GM18505 (cell line): ENCODE data around the gene MCF2L2.

Source experiments
- ATAC-seq: cut with Tn5 transposase; IDR thresholded peaks from one replicate; pipeline ENCODE4 v1.9.1; 2021; ENCODE audit not compliant: unreplicated experiment
- POLR2A ChIP-seq: IDR thresholded peaks from 4 replicates; pipeline ENCODE4 v1.6.1; 2011; ENCODE audit warnings: borderline replicate concordance; ENCODE audit not compliant: insufficient read depth, insufficient read length; ENCODE audit errors: extremely low read depth

MCF2L2 gene

GRCh38 chr3:183401678-183402077, 26.7 kb downstream of the MCF2L2 start:
- no peak for ATAC-seq
- no peak for TF ChIP-seq POLR2A

DNA sequence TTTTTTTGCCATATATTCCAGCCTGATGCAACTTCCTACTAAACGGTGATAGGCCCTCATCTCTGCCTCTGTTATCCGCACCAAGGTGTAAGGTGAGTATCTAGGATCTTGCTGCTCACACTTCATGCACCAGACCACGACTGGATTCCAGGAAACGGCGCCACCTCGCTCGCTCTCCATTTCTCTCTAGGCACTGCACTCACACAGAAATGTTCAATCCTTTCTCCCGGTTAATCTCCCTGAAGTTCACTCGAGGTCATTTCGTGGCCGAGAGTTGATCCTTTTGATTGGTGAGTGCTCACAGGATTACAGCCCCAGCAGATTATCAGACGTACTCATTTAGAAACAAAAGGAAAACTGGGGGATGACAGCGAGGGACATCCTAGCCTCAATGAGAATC, 28.1 kb downstream of the MCF2L2 start:
- no peak for TF ChIP-seq POLR2A
- ATAC-seq, result no peak

GRCh38 chr3:183396662-183397391, 31.6 kb downstream of the MCF2L2 start:
- no peak for TF ChIP-seq POLR2A
- ATAC-seq, result no peak

- no peak for TF ChIP-seq POLR2A
- ATAC-seq, result no peak
These were observed 34.3 kb downstream of the MCF2L2 start for GRCh38 chr3:183394150-183394549.

DNA sequence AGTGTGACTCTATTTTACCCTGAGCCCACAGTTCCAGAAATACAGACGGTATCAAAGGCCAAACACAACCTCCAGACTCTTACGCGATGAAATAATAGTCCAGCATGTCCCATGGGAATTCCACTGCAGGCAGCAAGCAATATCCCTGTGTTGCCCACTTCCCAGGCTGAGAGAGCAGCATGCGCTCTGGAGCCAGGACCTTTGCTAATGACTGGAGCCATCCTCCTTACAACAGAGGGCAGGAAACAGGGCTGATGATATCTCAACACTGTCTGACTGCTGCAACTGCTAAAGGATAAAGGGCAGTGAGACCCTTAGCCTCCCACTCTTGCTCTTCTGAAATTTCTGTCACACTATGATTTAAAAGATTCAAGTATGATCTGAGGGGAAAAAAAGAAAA, 34.8 kb downstream of the MCF2L2 start:
- no peak for TF ChIP-seq POLR2A
- no peak for ATAC-seq

GRCh38 chr3:183392186-183393034, 36.0 kb downstream of the MCF2L2 start:
- TF ChIP-seq POLR2A, result no peak
- ATAC-seq, result no peak

DNA sequence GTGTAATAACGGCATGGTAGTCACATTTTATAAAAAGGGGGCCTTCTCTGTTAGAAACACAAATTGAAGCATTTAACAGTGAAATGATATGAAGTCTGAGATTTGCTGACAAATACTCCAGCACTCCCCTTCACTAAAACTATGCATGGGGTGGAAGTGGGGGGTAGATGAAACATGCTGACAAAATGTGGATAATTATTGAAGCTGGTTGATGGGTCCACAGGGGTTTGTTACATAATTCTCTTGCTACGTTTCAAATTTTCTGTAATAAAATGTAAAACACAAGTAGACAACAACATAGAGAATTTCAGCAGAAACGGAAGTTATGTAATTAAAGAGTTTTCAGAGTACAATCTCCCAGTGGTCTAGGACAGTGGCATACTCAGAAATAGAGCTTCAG, 37.0 kb downstream of the MCF2L2 start:
- no peak for TF ChIP-seq POLR2A
- no peak for ATAC-seq

- no peak for ATAC-seq
- no peak for TF ChIP-seq POLR2A
These were observed 37.6 kb downstream of the MCF2L2 start for GRCh38 chr3:183390844-183391243.

DNA sequence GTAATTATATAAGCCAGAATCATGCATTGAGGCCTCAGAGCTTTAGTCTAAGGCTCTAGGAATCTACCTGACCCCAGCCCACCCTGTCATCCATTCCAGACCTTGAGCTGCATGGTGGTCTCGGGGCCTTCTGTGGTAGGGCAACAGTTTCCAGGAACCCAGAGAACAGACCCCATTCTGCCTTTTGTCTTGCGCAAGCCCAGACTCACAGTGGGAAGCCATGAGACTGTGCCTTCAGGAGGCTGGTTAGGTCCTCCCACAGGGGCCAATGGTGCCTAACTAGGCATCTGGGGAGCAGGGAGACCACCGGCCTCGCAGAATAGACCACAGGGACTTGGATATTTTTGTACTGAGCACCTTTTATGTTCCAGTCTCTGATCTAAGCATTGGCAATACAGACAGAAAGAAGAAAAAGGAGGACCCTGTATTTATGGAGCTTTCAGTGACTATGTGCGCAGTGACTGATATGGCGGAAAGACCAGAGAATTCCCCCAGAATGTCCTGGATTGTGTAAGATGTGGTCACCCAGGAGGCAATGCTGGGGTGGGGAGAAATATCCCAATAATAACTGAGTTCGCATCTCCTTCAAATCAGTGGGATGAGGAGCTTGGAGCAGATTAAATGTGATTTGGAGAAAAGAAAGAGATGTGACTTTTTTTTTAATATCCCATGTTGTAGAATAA, 40.1 kb downstream of the MCF2L2 start:
- ATAC-seq, result no peak
- TF ChIP-seq POLR2A, result no peak

DNA sequence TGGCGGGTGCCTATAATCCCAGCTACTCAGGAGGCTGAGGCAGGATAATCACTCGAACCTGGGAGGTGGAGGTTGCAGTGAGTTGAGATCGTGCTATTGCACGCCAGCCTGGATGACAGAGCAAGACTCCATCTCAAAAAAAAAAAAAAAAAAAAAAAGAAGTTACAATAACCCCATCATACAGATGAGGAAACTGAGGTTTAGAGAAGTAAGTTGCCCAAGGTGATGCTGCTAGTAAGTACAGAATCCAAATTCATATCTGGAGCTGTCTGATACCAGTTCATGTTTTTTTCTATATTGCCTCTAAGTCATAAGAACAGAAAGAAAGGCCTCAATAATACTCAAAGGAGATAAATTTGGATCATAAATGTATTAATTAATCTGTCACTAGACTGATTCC, 40.6 kb downstream of the MCF2L2 start:
- no peak for TF ChIP-seq POLR2A
- ATAC-seq, result no peak

DNA sequence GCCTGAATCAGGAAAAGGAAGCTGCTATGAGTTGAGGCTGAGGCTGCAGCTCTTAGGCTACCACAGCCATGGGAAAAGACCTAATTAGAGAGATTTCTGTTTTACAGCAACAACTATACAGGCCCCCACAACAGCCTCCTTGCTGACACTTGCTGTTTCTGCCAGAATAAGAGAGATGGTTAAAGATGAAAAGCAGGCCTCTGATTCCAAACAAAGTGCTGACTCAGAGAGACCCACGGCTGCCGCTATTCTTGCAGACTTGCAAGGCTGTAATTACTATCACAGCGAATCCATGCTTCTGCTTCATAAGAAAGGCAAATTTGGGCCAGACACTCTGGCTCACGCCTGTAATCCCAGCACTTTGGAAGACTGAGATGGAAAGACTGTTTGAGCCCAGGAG, 41.8 kb downstream of the MCF2L2 start:
- ATAC-seq, result no peak
- TF ChIP-seq POLR2A, result no peak

GRCh38 chr3:183385698-183386613, 42.5 kb downstream of the MCF2L2 start:
- ATAC-seq, result no peak

DNA sequence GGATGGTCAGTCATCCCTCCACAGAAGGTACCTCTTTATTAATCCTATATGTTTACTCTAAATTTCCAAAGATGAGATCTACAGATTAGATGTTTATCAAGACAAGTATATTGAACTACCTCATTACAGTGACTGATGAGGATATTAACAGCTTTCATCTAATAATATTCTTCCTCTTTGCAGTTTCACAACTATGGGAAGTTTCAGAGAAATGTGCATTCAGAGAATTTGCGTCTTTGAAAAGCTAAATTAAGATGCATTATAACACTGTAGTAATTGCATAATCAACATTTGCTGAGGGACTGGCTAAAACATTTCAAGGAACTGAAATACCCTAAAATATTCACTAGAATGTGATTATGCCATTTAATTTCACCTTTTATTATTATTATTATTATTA, 46.7 kb downstream of the MCF2L2 start:
- ATAC-seq, result no peak
- no peak for TF ChIP-seq POLR2A

More at GRCh38 chr3:183385698-183386613, 42.5 kb downstream of the MCF2L2 start:
- TF ChIP-seq POLR2A, result no peak

- ATAC-seq, result no peak
- TF ChIP-seq POLR2A, result no peak
These were observed 47.2 kb downstream of the MCF2L2 start for GRCh38 chr3:183381179-183381578.
